ENCODE measurements around the gene ESCO1. TPM values are rescaled to one million over a fixed set of nuclear protein-coding genes. Genes with fewer than 3 reads are reported as not detected.

ESCO1 gene
- total RNA-seq, 1 experiment from 2014 or later: 36.7 TPM

DNA sequence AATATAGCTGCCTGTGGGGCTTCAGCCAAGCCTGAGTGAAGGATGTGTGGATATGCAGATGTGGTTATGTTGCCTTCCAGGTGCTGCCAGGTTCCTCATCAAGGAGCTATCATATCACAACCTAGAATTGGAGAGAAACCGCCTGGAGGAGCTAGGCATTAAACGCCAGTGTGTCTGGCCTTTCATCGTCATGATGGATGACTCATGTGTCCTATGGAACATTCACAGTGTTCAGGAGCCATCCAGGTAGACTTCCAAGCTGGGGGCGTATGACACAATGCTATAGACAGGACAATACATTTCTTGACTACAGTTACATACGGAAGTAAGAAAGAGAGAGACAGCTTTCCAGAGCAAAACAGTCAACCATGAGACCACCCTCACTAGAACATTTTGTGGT, 86.8 kb downstream of the ESCO1 start:
- Histone ChIP-seq H2BK20ac (ENCODE audit: low read depth, low read length, poor library complexity, severe bottlenecking) (no peak overlapping the region), H3K56ac (ENCODE audit: insufficient read length, low read depth, low read length) (no peak overlapping the region), H3K18ac (ENCODE audit: insufficient read length, low read depth, low read length) (no peak overlapping the region), H3K4ac (ENCODE audit: low read depth, low read length) (no peak overlapping the region), H3K9me3 (ENCODE audit: control insufficient read depth, low read depth, low read length) (no peaks in the 10 kb centered on the region), H2AFZ (ENCODE audit: low read length) (no peak overlapping the region), H4K20me1 (ENCODE audit: control insufficient read depth, insufficient read depth, insufficient read length) (no peaks in the 10 kb centered on the region), H3K23me2 (ENCODE audit: insufficient read length, low read depth, low read length, poor library complexity, severe bottlenecking) (no peaks in the 10 kb centered on the region), H4K5ac (ENCODE audit: insufficient read length, low read depth, low read length) (no peak overlapping the region), H2BK12ac (ENCODE audit: insufficient read length, low read depth, low read length) (no peak overlapping the region), H3K4me2 (ENCODE audit: insufficient read depth, insufficient read length, low read length) (no peak overlapping the region), H3K27ac (ENCODE audit: insufficient read length, low read depth, low read length) (no peak overlapping the region), H2BK120ac (ENCODE audit: low read depth, low read length, poor library complexity, severe bottlenecking) (no peak overlapping the region), H3K9ac (ENCODE audit: extremely low read depth, insufficient read length, low read length) (no peak overlapping the region), H2AK5ac (ENCODE audit: insufficient read length, low read length) (no peak overlapping the region), H3K79me2 (ENCODE audit: insufficient read depth, low read length) (no peaks in the 10 kb centered on the region), H2BK5ac (ENCODE audit: insufficient read length, low read length) (no peak overlapping the region), H3K4me1 (ENCODE audit: insufficient read depth, low read length) (no peaks in the 10 kb centered on the region), H3K14ac (ENCODE audit: insufficient read depth, low read length) (no peak overlapping the region), H3K23ac (ENCODE audit: insufficient read length, low read depth, low read length) (no peak overlapping the region), H3T11ph (ENCODE audit: low read length) (no peak overlapping the region), H3K27me3 (ENCODE audit: insufficient read depth, low read length) (no peaks in the 10 kb centered on the region), H3K79me1 (ENCODE audit: insufficient read depth, low read depth, low read length, poor library complexity, severe bottlenecking) (no peaks in the 10 kb centered on the region), H4K91ac (ENCODE audit: insufficient read length, low read depth, low read length) (no peak overlapping the region), H2BK15ac (ENCODE audit: low read depth, low read length) (no peak overlapping the region), H4K8ac (replicated peaks; ENCODE audit: insufficient read length, low read depth, low read length) (no peak overlapping the region)
- Mint-ChIP-seq H3K4me3 (no peak overlapping the region), H3K36me3 (ENCODE audit: insufficient read depth in 1 of 3, low read depth in 3 of 3) (peaks cover 8 to 35% (median 9%) of the 10 kb centered on the region in 3 experiments; a peak in 6 of 7 replicates), H3K9me3 (no peaks in the 10 kb centered on the region; a peak in 1 of 5 replicates), H3K4me1 (peaks cover 0 to 2% of the 10 kb centered on the region in 2 experiments; a peak in 1 of 4 replicates), H3K27me3 (ENCODE audit: low read depth) (no peaks in the 10 kb centered on the region), H3K27ac (peak overlapping the region in 1 of 3 experiments; percentile 69; a peak in 1 of 7 replicates)
- no CpG with 5 or more reads among the region's 5 CpGs for WGBS (ENCODE audit: extremely low coverage, insufficient read length, low lambda C conversion rate)
- DNase-seq: no peak
- TF ChIP-seq, protein P1, sequence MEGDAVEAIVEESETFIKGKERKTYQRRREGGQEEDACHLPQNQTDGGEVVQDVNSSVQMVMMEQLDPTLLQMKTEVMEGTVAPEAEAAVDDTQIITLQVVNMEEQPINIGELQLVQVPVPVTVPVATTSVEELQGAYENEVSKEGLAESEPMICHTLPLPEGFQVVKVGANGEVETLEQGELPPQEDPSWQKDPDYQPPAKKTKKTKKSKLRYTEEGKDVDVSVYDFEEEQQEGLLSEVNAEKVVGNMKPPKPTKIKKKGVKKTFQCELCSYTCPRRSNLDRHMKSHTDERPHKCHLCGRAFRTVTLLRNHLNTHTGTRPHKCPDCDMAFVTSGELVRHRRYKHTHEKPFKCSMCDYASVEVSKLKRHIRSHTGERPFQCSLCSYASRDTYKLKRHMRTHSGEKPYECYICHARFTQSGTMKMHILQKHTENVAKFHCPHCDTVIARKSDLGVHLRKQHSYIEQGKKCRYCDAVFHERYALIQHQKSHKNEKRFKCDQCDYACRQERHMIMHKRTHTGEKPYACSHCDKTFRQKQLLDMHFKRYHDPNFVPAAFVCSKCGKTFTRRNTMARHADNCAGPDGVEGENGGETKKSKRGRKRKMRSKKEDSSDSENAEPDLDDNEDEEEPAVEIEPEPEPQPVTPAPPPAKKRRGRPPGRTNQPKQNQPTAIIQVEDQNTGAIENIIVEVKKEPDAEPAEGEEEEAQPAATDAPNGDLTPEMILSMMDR (conservative IDR thresholded peaks at IDR 0.05): no peak

Measured in H9 (cell line).